Measurements from ENCODE around the gene SLC39A2. TPM values are rescaled to one million over a fixed set of nuclear protein-coding genes. Genes with fewer than 3 reads are reported as not detected.

The SLC39A2 gene
- total RNA-seq, 2 donors from 2014 or later, result not detected

GRCh38 chr14:21050597-21050996 lies 51.5 kb downstream of the SLC39A2 start:
- no peak overlapping the region for H3K27ac ChIP-seq
- H3K36me3 ChIP-seq, result no peaks in the 10 kb centered on the region
- no peaks in the 10 kb centered on the region for H3K9me3 ChIP-seq
- H3K27me3 ChIP-seq, result no peaks in the 10 kb centered on the region
- no peak overlapping the region for H3K4me3 ChIP-seq
- TF ChIP-seq CTCF (IDR thresholded peaks at IDR 0.05), result no peak
- H3K4me1 ChIP-seq, result peaks cover 0 to 14% of the 10 kb centered on the region in 2 donors
- no peak for DNase-seq (ENCODE audit: low spot score)

Small RNAs within 50 kb of the gene (microRNA-seq; reads per million reads assigned to microRNA genes)
- 0 to 0.71 reads per million in 2 donors for gene MIR6717 (ENCODE audit: borderline number of aligned reads in 2 of 2, borderline replicate concordance in 1 of 2)

Other genes starting within 250 kb of the SLC39A2 start
- not detected for gene EDDM3B, start 230.9 kb upstream of the SLC39A2 start, total RNA-seq
- 10 to 100 TPM in 1 of 2 donors, 1 to 10 TPM in 1; 6.6 to 10.9 TPM for gene RNASE6, start 218.0 kb upstream of the SLC39A2 start, total RNA-seq
- 100 to 1,000 TPM; 230 to 343 TPM for gene RNASE1, start 196.4 kb upstream of the SLC39A2 start, total RNA-seq
- under 1 TPM in 1 of 2 donors, not detected in 1; 0.59 TPM for gene RNASE3, start 107.9 kb upstream of the SLC39A2 start, total RNA-seq
- gene RNASE2, start 43.8 kb upstream of the SLC39A2 start, total RNA-seq, result 1 to 10 TPM; 2.9 to 4.1 TPM
- gene METTL17, start 9.3 kb upstream of the SLC39A2 start, total RNA-seq, result 10 to 100 TPM; 28.9 to 37.8 TPM
- gene NDRG2, start 25.8 kb downstream of the SLC39A2 start, total RNA-seq, result 100 to 1,000 TPM; 335 to 360 TPM
- gene TPPP2, start 30.9 kb downstream of the SLC39A2 start, total RNA-seq, result under 1 TPM in 1 of 2 donors, not detected in 1; 0.86 TPM
- not detected for gene RNASE13, start 35.5 kb downstream of the SLC39A2 start, total RNA-seq
- not detected for gene RNASE7, start 43.1 kb downstream of the SLC39A2 start, total RNA-seq
- gene RNASE8, start 58.5 kb downstream of the SLC39A2 start, total RNA-seq, result not detected
- gene ARHGEF40, start 71.0 kb downstream of the SLC39A2 start, total RNA-seq, result 10 to 100 TPM; 14.3 to 16.0 TPM
- gene ZNF219, start 99.4 kb downstream of the SLC39A2 start, total RNA-seq, result 10 to 100 TPM; 49.7 to 66.6 TPM
- not detected for gene TMEM253, start 101.8 kb downstream of the SLC39A2 start, total RNA-seq
- not detected for gene OR5AU1, start 156.8 kb downstream of the SLC39A2 start, total RNA-seq

Measured in right atrium auricular region (tissue), 2 donors.